Esophagus squamous epithelium (tissue), 5 donors: ENCODE measurements around the gene HOXD8. TPM values are rescaled to one million over a fixed set of nuclear protein-coding genes. Genes with fewer than 3 reads are reported as not detected.

Experiments used
- DNase-seq: peaks from one replicate; lab custom pipeline; 2025; lab: John Stamatoyannopoulos, UW
- H3K27ac ChIP-seq, 4 donors: fragments of 200-600 bp; sonication (generic); one replicate each; pipeline ENCODE4 v1.5.1; 2016 to 2019; ENCODE audit warnings: mild to moderate bottlenecking in 1 of 4
- H3K27me3 ChIP-seq, 4 donors: fragments of 200-600 bp; sonication (generic); 1 replicate in 3 of 4; 2 replicates in 1 of 4; pipeline versions ENCODE4 v1.5.1 to v1.6.0; 2017 to 2021; ENCODE audit warnings: antibody characterized with exemption in 1 of 4
- H3K36me3 ChIP-seq, 3 donors: fragments of 200-600 bp; sonication (generic); one replicate each; pipeline ENCODE4 v1.5.1; 2016 to 2019
- H3K4me1 ChIP-seq, 3 donors: fragments of 200-600 bp; sonication (generic); one replicate each; pipeline ENCODE4 v1.5.1; 2017 to 2019
- H3K4me3 ChIP-seq, 4 donors: fragments of 200-600 bp; sonication (generic); 1 replicate in 3 of 4; 2 replicates in 1 of 4; pipeline ENCODE4 v1.5.1; 2016 to 2019; ENCODE audit warnings: mild to moderate bottlenecking in 2 of 4, moderate library complexity in 1 of 4
- H3K9me3 ChIP-seq, 3 donors: fragments of 200-600 bp; sonication (generic); one replicate each; pipeline ENCODE4 v1.5.1; 2016 to 2019
- CTCF ChIP-seq, 6 experiments: fragments of 450-650 bp in 4 of 6; fragments of 200-600 bp in 2 of 6; sonication (generic) in 2 of 6; IDR thresholded peaks; one replicate each; pipeline ENCODE4 v1.5.1; 2016 to 2019; ENCODE audit warnings: antibody characterized with exemption in 6 of 6, mild to moderate bottlenecking in 4 of 6, moderate library complexity in 4 of 6
- POLR2A ChIP-seq, 4 donors: fragments of 450-650 bp; IDR thresholded peaks; one replicate each; pipeline ENCODE4 v1.6.1; 2017; ENCODE audit warnings: antibody characterized with exemption in 4 of 4, mild to moderate bottlenecking in 4 of 4, moderate library complexity in 3 of 4
- WGBS, 2 donors: methylation state at CpG; one replicate each; pipeline ENCODE4 v1.1.5; 2018; 5-methylcytosine and 5-hydroxymethylcytosine counted together
- intact Hi-C: fragments of 100-400 bp; cut with DNase I; formaldehyde crosslinking; loops from one replicate; pipeline ENCODE4 v1.15.0; 2022
- total RNA-seq, 4 donors: library from RNA; depleted of rRNA; stranded (reverse); fragments of >200 nt; gene quantifications; one replicate each; pipeline ENCODE4 v1.1.0, GENCODE V29; 2016
- donor health status: DM: yes; HTN: yes; CAD: no.

HOXD8 gene
- total RNA-seq, 4 donors from 2014 or later = 1.2 to 4.6 (median 1.2) TPM; not detected in 1

- TF ChIP-seq POLR2A (IDR thresholded peaks at IDR 0.05) (no peak), CTCF (IDR thresholded peaks at IDR 0.05) (no peak)
- Histone ChIP-seq H3K27me3 (peaks cover 23 to 100% (median 43%) of the 10 kb centered on the region in 4 donors), H3K9me3 (no peaks in the 10 kb centered on the region), H3K4me3 (no peak overlapping the region), H3K36me3 (no peaks in the 10 kb centered on the region), H3K4me1 (peaks cover 0 to 23% (median 0%) of the 10 kb centered on the region in 3 donors), H3K27ac (no peak overlapping the region)
- intact Hi-C loops = no loop called here
- WGBS, 2 donors = 66 to 72% methylated on average over 2 of the region's 2 CpGs
- no peak for DNase-seq
Observed at GRCh38 chr2:176169711-176170110, 40.2 kb downstream of the HOXD8 start.

DNA sequence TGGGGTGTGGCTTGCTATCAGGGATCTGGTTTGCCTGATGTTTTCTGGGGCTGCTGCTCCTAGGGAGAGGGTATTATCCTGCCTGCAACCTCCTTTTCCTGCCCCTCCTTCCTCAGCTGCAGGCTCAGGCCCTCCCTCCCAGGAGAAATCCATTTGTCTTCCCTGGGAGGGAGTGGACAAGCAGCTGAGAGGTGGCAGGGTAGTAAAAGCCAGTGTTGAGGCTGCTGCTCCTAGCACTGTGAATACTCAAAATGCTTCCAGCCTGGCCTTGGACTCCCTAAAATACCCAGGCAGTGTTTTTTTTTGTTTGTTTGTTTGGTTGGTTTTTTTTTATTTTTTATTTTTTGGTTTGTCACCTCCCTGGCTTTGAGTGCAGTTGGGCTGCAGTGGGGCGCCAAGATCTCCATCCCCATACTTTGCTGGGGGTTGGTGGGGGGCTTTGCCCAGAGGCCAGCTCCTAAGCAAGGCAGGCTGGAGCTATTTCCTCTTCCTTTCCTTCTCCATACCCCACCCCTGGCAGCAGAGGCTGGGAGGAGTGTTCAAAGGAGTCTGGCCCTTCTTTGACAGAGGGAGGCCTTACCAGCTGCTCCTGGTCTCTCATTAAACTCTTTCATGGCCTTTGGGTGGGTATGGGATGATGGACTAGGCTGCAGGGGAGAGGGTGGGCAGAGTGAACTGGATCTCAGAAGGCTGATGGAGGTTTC is 41.2 kb downstream of the HOXD8 start:
- no peaks in the 10 kb centered on the region for H3K9me3 ChIP-seq
- 88 to 91% methylated on average over 1 of the region's 1 CpG for WGBS, 2 donors

DNA sequence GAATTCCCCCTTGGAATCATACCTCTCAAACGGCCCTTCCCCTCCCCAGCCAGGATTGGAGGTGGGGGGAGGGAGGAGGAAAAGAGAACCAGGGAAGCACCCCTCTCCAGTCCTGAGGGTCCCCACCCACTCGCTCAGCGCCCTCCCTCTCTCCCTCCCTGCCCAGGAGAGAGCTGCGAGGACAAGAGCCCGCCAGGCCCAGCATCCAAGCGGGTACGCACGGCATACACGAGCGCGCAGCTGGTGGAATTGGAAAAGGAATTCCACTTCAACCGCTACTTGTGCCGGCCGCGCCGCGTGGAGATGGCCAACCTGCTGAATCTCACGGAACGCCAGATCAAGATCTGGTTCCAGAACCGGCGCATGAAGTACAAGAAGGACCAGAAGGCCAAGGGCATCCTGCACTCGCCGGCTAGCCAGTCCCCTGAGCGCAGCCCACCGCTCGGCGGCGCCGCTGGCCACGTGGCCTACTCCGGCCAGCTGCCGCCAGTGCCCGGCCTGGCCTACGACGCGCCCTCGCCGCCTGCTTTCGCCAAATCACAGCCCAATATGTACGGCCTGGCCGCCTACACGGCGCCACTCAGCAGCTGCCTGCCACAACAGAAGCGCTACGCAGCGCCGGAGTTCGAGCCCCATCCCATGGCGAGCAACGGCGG is 42.0 kb downstream of the HOXD8 start:
- intact Hi-C loops = no loop called here
- peaks cover 23 to 100% (median 42%) of the 10 kb centered on the region in 4 donors for H3K27me3 ChIP-seq

More for the DNA sequence above, 41.2 kb downstream of the HOXD8 start:
- H3K27me3 ChIP-seq = peaks cover 23 to 100% (median 42%) of the 10 kb centered on the region in 4 donors
- no peak for DNase-seq
- no peak overlapping the region for H3K4me3 ChIP-seq
- TF ChIP-seq CTCF (IDR thresholded peaks at IDR 0.05) (no peak), POLR2A (IDR thresholded peaks at IDR 0.05) (no peak)
- peaks cover 0 to 19% (median 0%) of the 10 kb centered on the region in 3 donors for H3K4me1 ChIP-seq
- no peak overlapping the region for H3K27ac ChIP-seq
- no peaks in the 10 kb centered on the region for H3K36me3 ChIP-seq
- intact Hi-C loops = no loop called here

DNA sequence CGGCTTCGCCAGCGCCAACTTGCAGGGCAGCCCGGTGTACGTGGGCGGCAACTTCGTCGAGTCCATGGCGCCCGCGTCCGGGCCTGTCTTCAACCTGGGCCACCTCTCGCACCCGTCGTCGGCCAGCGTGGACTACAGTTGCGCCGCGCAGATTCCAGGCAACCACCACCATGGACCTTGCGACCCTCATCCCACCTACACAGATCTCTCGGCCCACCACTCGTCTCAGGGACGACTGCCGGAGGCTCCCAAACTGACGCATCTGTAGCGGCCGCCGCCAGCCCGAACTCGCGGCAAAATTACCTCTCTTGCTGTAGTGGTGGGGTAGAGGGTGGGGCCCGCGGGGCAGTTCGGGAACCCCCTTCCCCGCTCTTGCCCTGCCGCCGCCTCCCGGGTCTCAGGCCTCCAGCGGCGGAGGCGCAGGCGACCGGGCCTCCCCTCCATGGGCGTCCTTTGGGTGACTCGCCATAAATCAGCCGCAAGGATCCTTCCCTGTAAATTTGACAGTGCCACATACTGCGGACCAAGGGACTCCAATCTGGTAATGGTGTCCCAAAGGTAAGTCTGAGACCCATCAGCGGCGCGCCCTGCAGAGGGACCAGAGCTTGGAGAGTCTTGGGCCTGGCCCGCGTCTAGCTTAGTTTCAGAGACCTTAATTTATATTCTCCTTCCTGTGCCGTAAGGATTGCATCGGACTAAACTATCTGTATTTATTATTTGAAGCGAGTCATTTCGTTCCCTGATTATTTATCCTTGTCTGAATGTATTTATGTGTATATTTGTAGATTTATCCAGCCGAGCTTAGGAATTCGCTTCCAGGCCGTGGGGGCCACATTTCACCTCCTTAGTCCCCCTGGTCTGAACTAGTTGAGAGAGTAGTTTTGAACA is 42.7 kb downstream of the HOXD8 start:
- H3K4me3 ChIP-seq = peak overlapping the region in 1 of 4 donors; percentile 26
- H3K9me3 ChIP-seq = no peaks in the 10 kb centered on the region
- peaks cover 26 to 100% (median 42%) of the 10 kb centered on the region in 4 donors for H3K27me3 ChIP-seq
- H3K27ac ChIP-seq = no peak overlapping the region
- WGBS, 2 donors = 31 to 34% methylated on average over 14 to 25 of the region's 60 CpGs
- no peak for DNase-seq
- no peak for TF ChIP-seq CTCF (IDR thresholded peaks at IDR 0.05)
- TF ChIP-seq POLR2A (IDR thresholded peaks at IDR 0.05) = no peak
- H3K4me1 ChIP-seq = peaks cover 0 to 19% (median 0%) of the 10 kb centered on the region in 3 donors
- H3K36me3 ChIP-seq = no peaks in the 10 kb centered on the region
- intact Hi-C loops = no loop called here

More for the DNA sequence above, 42.0 kb downstream of the HOXD8 start:
- H3K9me3 ChIP-seq = no peaks in the 10 kb centered on the region
- no peak overlapping the region for H3K27ac ChIP-seq
- TF ChIP-seq CTCF (IDR thresholded peaks at IDR 0.05) (no peak), POLR2A (IDR thresholded peaks at IDR 0.05) (no peak)
- DNase-seq = no peak
- no peaks in the 10 kb centered on the region for H3K36me3 ChIP-seq
- WGBS, 2 donors = 0 to 64% methylated on average over 1 to 5 of the region's 51 CpGs
- H3K4me1 ChIP-seq = peaks cover 0 to 19% (median 0%) of the 10 kb centered on the region in 3 donors
- H3K4me3 ChIP-seq = peak overlapping the region in 1 of 4 donors; percentile 26
